ENCODE results near the gene KCNK3. TPM values are rescaled to one million over a fixed set of nuclear protein-coding genes. Genes with fewer than 3 reads are reported as not detected.

Gene KCNK3
- total and polyA plus RNA-seq, 2 of the 13 experiments (the other 11 are each of a cell fraction or from before 2014, with no cell fraction given): not detected

- no peak; a peak in 1 of 4 replicates for TF ChIP-seq REST (IDR thresholded peaks at IDR 0.05; ENCODE audit: borderline replicate concordance in 1 of 2, low read depth in 1 of 2, low read length in 2 of 2)
- no peak for TF ChIP-seq ZFP37 (CRISPR knock-in tag; IDR thresholded peaks at IDR 0.05; ENCODE audit: borderline replicate concordance)
- TF ChIP-seq, protein P1, sequence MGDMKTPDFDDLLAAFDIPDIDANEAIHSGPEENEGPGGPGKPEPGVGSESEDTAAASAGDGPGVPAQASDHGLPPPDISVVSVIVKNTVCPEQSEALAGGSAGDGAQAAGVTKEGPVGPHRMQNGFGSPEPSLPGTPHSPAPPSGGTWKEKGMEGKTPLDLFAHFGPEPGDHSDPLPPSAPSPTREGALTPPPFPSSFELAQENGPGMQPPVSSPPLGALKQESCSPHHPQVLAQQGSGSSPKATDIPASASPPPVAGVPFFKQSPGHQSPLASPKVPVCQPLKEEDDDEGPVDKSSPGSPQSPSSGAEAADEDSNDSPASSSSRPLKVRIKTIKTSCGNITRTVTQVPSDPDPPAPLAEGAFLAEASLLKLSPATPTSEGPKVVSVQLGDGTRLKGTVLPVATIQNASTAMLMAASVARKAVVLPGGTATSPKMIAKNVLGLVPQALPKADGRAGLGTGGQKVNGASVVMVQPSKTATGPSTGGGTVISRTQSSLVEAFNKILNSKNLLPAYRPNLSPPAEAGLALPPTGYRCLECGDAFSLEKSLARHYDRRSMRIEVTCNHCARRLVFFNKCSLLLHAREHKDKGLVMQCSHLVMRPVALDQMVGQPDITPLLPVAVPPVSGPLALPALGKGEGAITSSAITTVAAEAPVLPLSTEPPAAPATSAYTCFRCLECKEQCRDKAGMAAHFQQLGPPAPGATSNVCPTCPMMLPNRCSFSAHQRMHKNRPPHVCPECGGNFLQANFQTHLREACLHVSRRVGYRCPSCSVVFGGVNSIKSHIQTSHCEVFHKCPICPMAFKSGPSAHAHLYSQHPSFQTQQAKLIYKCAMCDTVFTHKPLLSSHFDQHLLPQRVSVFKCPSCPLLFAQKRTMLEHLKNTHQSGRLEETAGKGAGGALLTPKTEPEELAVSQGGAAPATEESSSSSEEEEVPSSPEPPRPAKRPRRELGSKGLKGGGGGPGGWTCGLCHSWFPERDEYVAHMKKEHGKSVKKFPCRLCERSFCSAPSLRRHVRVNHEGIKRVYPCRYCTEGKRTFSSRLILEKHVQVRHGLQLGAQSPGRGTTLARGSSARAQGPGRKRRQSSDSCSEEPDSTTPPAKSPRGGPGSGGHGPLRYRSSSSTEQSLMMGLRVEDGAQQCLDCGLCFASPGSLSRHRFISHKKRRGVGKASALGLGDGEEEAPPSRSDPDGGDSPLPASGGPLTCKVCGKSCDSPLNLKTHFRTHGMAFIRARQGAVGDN (CRISPR knock-in tag; IDR thresholded peaks at IDR 0.05): peak; percentile 51
- no peak for TF ChIP-seq IRF2 (CRISPR knock-in tag; IDR thresholded peaks at IDR 0.05)
- TF ChIP-seq, protein P2, sequence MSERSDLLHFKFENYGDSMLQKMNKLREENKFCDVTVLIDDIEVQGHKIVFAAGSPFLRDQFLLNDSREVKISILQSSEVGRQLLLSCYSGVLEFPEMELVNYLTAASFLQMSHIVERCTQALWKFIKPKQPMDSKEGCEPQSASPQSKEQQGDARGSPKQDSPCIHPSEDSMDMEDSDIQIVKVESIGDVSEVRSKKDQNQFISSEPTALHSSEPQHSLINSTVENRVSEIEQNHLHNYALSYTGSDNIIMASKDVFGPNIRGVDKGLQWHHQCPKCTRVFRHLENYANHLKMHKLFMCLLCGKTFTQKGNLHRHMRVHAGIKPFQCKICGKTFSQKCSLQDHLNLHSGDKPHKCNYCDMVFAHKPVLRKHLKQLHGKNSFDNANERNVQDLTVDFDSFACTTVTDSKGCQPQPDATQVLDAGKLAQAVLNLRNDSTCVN (CRISPR knock-in tag; IDR thresholded peaks at IDR 0.05; ENCODE audit: borderline replicate concordance): no peak
- TF ChIP-seq ZNF121 (CRISPR knock-in tag; IDR thresholded peaks at IDR 0.05): no peak
- TF ChIP-seq PPARG (CRISPR knock-in tag; conservative IDR thresholded peaks at IDR 0.05): peak; percentile 98
- TF ChIP-seq DMAP1 (CRISPR knock-in tag; IDR thresholded peaks at IDR 0.05): no peak
- no peak for TF ChIP-seq NBN (conservative IDR thresholded peaks at IDR 0.05)
- no peak for TF ChIP-seq ZNF672 (CRISPR knock-in tag; IDR thresholded peaks at IDR 0.05)
- TF ChIP-seq HDAC2 (CRISPR knock-in tag; IDR thresholded peaks at IDR 0.05): no peak
- no peak for TF ChIP-seq ZNF7 (CRISPR knock-in tag; IDR thresholded peaks at IDR 0.05)
- TF ChIP-seq GLI4 (CRISPR knock-in tag; IDR thresholded peaks at IDR 0.05; ENCODE audit: borderline replicate concordance): no peak
- no peak for TF ChIP-seq HOXA5 (CRISPR knock-in tag; IDR thresholded peaks at IDR 0.05)
- TF ChIP-seq MAZ (IDR thresholded peaks at IDR 0.05; ENCODE audit: borderline replicate concordance, low read depth, low read length): no peak
- TF ChIP-seq MAZ (CRISPR knock-in tag; IDR thresholded peaks at IDR 0.05; ENCODE audit: low read depth): peak; percentile 35; the same call in 1 of the 2 replicates
- no peak for TF ChIP-seq ZNF430 (CRISPR knock-in tag; IDR thresholded peaks at IDR 0.05)
- peak; percentile 75; the same call in 1 of the 2 replicates for TF ChIP-seq ZNF350 (CRISPR knock-in tag; IDR thresholded peaks at IDR 0.05; ENCODE audit: borderline replicate concordance, low read depth)
- no peak for TF ChIP-seq ONECUT2 (CRISPR knock-in tag; IDR thresholded peaks at IDR 0.05)
- TF ChIP-seq HNF4A (CRISPR knock-in tag; IDR thresholded peaks at IDR 0.05): peak; percentile 68
- no peak for TF ChIP-seq SCMH1 (CRISPR knock-in tag; IDR thresholded peaks at IDR 0.05; ENCODE audit: borderline replicate concordance)
- no peak; the same call in 1 of the 2 replicates for TF ChIP-seq ZSCAN25 (CRISPR knock-in tag; IDR thresholded peaks at IDR 0.05)
- peak; percentile 88; the same call in 1 of the 2 replicates for TF ChIP-seq TBX2 (CRISPR knock-in tag; IDR thresholded peaks at IDR 0.05; ENCODE audit: borderline replicate concordance)
Observed at GRCh38 chr2:26735883-26736588, 43.5 kb downstream of the KCNK3 start (continued).

Measured in HepG2 (cell line).